ENCODE measurements around the gene HMHB1.

HMHB1 gene

GRCh38 chr5:143826951-143827444 lies 15.0 kb downstream of the HMHB1 start:
- no peak for TF ChIP-seq ZFX (IDR thresholded peaks at IDR 0.05)
- TF ChIP-seq, protein P1, sequence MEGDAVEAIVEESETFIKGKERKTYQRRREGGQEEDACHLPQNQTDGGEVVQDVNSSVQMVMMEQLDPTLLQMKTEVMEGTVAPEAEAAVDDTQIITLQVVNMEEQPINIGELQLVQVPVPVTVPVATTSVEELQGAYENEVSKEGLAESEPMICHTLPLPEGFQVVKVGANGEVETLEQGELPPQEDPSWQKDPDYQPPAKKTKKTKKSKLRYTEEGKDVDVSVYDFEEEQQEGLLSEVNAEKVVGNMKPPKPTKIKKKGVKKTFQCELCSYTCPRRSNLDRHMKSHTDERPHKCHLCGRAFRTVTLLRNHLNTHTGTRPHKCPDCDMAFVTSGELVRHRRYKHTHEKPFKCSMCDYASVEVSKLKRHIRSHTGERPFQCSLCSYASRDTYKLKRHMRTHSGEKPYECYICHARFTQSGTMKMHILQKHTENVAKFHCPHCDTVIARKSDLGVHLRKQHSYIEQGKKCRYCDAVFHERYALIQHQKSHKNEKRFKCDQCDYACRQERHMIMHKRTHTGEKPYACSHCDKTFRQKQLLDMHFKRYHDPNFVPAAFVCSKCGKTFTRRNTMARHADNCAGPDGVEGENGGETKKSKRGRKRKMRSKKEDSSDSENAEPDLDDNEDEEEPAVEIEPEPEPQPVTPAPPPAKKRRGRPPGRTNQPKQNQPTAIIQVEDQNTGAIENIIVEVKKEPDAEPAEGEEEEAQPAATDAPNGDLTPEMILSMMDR (conservative IDR thresholded peaks at IDR 0.05): no peak
- H3K27ac ChIP-seq: no peak overlapping the region

GRCh38 chr5:143828710-143829109 lies 16.7 kb downstream of the HMHB1 start:
- TF ChIP-seq, protein P1 (conservative IDR thresholded peaks at IDR 0.05): no peak
- no peak for TF ChIP-seq ZFX (IDR thresholded peaks at IDR 0.05)
- no peak overlapping the region for H3K27ac ChIP-seq

GRCh38 chr5:143833177-143833576 lies 21.2 kb downstream of the HMHB1 start:
- no peak overlapping the region for H3K27ac ChIP-seq
- TF ChIP-seq, protein P1 (conservative IDR thresholded peaks at IDR 0.05): no peak
- TF ChIP-seq ZFX (IDR thresholded peaks at IDR 0.05): no peak

GRCh38 chr5:143835251-143835650 lies 23.3 kb downstream of the HMHB1 start:
- TF ChIP-seq, protein P1 (conservative IDR thresholded peaks at IDR 0.05): no peak
- TF ChIP-seq ZFX (IDR thresholded peaks at IDR 0.05): no peak
- no peak overlapping the region for H3K27ac ChIP-seq

DNA sequence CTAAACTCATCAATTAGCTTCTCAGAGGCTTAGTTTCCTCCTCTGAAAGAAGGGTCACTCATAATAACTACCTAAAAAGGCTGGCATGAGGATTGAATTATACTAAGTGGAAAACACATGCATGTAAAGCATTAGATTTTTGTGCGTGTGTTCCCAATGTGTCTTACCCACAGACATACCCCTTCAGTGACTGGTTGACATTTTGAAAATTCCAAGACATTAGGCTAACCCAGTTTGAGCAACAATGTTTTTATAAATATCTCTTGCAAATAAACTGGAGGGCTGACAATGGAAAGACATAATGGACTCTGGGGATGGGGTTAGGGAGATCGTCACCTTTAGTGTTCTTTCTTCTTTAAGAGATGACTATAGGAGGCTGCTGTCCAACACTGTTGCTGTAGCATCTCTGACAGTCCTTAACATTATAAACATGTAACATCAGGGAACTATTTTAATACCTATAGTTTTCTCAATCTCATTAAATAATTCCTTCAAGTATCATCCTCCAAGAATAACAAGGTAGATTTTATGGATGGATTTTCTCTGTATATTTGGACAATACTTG lies 24.3 kb downstream of the HMHB1 start:
- H3K27ac ChIP-seq: no peak overlapping the region
- no peak for TF ChIP-seq ZFX (IDR thresholded peaks at IDR 0.05)
- TF ChIP-seq, protein P1 (conservative IDR thresholded peaks at IDR 0.05): no peak

DNA sequence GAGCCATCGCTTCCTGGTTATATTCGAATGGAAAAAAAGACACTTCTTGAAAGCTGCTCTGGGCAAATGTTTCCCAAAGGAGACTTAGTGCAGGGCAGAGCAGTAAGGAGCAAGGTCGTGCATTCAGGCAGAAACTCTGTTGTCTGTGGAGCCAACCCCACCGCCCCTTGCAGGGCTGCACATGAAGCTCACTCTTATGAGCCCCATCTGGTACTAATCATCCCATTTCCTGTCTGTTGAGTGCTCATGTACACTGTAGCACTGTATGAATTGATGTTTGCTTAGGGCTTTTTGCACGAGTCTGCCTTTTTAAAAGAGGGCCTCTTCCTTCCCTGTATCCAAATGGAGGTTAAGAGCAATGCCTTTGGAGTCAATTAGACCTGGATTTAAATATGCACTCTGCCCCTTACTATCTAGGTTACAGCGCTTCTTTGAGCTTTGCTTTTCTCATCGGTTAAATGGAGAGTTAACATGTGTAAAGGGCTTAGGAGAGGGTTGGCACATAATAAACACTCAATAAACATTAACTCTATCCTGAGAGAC lies 25.4 kb downstream of the HMHB1 start:
- TF ChIP-seq, protein P1 (conservative IDR thresholded peaks at IDR 0.05): no peak
- no peak for TF ChIP-seq ZFX (IDR thresholded peaks at IDR 0.05)

DNA sequence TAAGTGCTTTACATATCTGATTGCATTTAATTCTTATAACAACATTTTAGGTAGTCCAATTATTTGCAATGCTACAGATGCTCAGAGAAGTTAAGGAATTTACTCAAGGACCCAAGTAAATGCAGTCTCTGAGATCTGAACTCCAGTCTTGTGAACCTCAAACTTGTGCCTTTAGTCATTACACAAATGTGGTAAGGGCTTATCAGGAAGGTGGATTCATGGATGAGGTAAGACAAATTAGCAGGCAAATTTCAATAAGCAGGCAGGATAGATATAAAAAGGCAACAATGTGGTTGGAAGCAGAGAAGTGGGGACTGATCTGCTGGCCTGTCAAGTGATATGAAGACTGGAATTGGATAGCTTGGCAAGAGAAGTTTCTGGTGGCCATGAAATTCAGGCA lies 29.5 kb downstream of the HMHB1 start:
- no peak overlapping the region for H3K27ac ChIP-seq
- TF ChIP-seq, protein P1 (conservative IDR thresholded peaks at IDR 0.05): no peak
- no peak for TF ChIP-seq ZFX (IDR thresholded peaks at IDR 0.05)

More for the DNA sequence above, 25.4 kb downstream of the HMHB1 start:
- H3K27ac ChIP-seq: no peak overlapping the region
